ENCODE measurements around the gene AP1B1.
"Not testable (repeated sequence)": the region's sequence is repeated elsewhere in the genome, so short reads cannot be mapped to it uniquely, and the experiment has no call there.

DNA sequence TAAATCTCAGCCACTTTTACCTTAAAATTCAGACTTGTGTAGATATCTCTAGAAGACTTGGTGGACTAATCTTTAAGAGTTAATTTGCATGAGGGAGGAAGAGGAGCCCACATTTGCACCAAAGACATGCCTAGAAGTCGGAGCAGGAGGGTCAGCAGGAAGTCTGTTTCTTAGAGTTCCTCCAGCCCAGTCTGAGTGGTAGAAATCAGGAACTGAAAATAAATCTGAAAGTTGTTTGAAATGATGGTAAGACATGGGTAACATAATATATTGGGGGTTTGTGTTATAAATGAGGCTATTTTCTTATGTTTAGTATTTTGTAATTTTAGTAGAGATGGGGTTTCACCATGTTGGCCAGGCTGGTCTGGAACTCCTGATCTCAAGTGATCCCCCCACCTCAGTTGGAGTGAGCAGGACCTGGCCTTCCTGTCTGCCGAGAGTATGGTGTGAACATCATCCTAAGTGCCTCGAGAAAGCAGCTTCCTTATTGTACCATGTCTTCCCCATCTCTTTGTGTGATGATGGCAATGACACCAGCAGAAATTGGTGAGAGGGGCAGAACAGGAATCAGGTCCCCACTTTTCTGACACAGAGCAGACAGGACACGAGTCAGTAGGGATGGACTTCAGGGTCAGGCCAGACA is 23.3 kb upstream of the AP1B1 start:
- TF ChIP-seq CTCF (IDR thresholded peaks at IDR 0.05); CHD4 (IDR thresholded peaks at IDR 0.05; ENCODE audit: borderline replicate concordance); RFX5 (IDR thresholded peaks at IDR 0.05); NFE2L2 (conservative IDR thresholded peaks at IDR 0.05; ENCODE audit: low read length); TP53 (CRISPR knock-in tag; IDR thresholded peaks at IDR 0.05); JUNB (IDR thresholded peaks at IDR 0.05): not testable (repeated sequence)

Data from A549 (cell line).